Activated naive CD8-positive, alpha-beta T cell (primary cell): Measurements from ENCODE around the gene TRNAU1AP.
A peak's percentile ranks its signal among the peaks of the same experiment; 100 is the strongest.
"Not testable (repeated sequence)": the region's sequence is repeated elsewhere in the genome, so short reads cannot be mapped to it uniquely, and the experiment has no call there.

Experiments used
- H3K27ac Mint-ChIP-seq: one replicate; pipeline ENCODE4 v1.8.0; 2021; ENCODE audit warnings: mixed read lengths
- H3K27me3 Mint-ChIP-seq: one replicate; pipeline ENCODE4 v1.8.0; 2021; ENCODE audit warnings: mixed read lengths
- H3K36me3 Mint-ChIP-seq: one replicate; pipeline ENCODE4 v1.8.0; 2021; ENCODE audit warnings: mixed read lengths
- H3K4me1 Mint-ChIP-seq: one replicate; pipeline ENCODE4 v1.8.0; 2021; ENCODE audit warnings: low read depth, mixed read lengths
- H3K4me3 Mint-ChIP-seq: one replicate; pipeline ENCODE4 v1.8.0; 2021; ENCODE audit warnings: mild to moderate bottlenecking, mixed read lengths
- H3K9me3 Mint-ChIP-seq: one replicate; pipeline ENCODE4 v1.8.0; 2021; ENCODE audit warnings: low read depth, mixed read lengths

Gene TRNAU1AP

DNA sequence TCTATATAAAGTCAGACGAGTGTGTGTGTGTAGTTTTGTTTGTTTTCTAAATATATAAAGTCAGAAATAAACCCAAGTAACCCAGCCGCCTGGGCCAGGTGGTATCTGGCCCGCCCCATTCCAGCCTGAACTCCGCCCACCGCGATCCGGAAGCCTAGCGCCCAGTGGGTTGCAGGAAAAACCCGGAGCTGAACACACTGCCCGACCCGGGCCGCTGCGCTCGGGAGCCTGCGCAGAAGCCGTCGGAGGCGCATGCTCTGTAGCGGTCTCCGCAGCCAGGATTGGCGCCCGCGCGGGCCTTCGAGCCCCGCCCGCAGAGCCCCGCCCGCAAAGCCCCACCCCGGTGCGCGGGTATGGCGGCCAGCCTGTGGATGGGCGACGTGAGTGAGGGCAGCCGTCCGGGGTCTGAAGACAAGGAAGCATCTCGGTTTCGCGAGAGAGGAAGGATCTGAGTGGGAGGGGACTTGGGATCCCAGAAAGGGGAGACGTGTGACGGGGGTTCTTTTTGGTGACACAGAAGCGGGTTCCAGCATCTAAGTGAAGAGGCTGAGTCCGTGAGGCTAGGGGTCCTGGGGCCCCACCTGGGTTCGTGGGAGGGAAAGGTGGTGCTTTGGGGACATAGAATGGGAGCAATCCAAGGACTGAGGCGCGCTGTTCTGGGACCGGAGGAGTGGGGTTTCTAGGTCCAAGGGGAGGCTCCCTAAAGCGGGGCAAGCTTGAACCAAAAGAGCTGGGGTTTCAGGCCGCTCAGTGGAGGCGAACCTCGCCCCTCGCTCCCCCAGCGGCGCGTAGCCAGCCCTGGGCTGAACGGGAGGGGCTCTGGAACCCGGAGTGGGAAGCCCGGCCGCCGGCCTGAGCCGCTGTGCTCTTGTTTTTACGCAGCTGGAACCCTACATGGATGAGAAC is at the start of gene TRNAU1AP:
Gene TRNAU1AP (plus strand): TSS at position 328 of the 906 bp plus-strand sequence. CDS start 26 bp downstream, at position 354.
- peak within 1 kb of the TSS; percentile 99 for H3K4me3 Mint-ChIP-seq
- H3K27ac Mint-ChIP-seq, result peak within 1 kb of the TSS; percentile 97
- H3K27me3 Mint-ChIP-seq, result no peaks in the 10 kb centered on the region
- peaks cover 4% of the 10 kb centered on the region for H3K36me3 Mint-ChIP-seq
- H3K9me3 Mint-ChIP-seq, result no peaks in the 10 kb centered on the region
- H3K4me1 Mint-ChIP-seq, result peaks cover 26% of the 10 kb centered on the region

DNA sequence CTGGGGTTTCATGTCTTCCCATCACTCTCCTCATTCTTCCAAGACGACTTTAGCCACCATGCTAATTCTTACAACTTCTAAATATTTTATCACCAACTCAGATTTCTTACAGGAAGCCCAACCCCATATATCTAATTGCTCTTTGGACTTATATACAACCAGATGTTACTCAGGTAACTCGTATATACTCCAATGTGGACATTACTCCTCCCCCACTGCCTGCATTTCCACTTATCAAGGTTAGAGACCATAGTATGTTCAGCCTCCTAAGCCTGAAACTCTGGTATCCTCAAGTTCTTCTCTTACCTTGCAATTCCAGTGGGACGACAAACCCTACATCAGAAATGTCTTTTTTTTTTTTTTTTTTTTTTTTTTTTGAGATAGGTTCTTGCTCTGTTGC is 49.8 kb upstream of the TRNAU1AP start:
- peaks cover 5% of the 10 kb centered on the region for H3K4me1 Mint-ChIP-seq
- H3K27me3 Mint-ChIP-seq, result no peaks in the 10 kb centered on the region
- H3K27ac Mint-ChIP-seq, result no peak overlapping the region
- H3K9me3 Mint-ChIP-seq, result no peaks in the 10 kb centered on the region
- peaks cover 10% of the 10 kb centered on the region for H3K36me3 Mint-ChIP-seq
- H3K4me3 Mint-ChIP-seq, result no peak overlapping the region

DNA sequence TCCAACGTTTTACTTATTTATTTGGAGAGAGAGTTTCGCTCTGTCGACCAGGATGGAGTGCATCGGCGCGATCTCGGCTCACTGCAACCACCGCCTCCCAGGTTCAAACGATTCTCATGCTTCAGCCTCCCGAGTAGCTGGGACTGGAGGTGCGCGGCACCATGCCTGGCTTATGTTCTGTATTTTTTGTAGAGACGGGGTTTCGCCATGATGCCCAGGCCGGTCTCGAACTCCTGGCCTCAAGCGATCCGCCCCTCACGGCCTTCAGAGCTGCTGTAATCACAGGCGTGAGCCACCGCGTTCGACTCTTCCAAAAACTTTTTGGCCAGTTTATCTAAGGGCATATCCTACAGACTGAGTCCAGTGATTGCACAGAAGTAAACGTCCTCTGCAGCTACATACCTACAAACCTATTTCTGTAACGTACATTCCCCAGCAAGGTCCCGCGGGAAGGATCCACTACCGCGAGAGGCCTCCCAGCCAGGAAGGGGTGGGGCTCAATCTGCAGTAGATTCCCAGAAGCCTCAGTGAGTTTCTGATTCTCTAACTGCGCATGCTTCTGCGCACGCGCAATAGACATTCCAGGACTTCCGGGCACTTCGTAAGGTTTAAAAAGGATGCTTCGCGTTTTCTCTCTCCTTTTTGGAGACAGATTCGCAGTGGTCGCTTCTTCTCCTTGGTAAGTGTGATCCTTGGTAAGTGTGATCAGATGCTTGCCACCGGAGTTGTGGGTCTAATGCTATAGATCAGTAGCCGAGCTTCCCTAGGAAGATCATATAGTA is 47.3 kb upstream of the TRNAU1AP start, which contains the start of gene RCC1:
Gene RCC1 (plus strand): TSS at position 638 of the 782 bp plus-strand sequence. CDS start 23,824 bp downstream, outside the sequence.
- H3K36me3 Mint-ChIP-seq, result peaks cover 26% of the 10 kb centered on the region
- no peaks in the 10 kb centered on the region for H3K27me3 Mint-ChIP-seq
- H3K27ac Mint-ChIP-seq, result peak within 1 kb of the TSS; percentile 99
- no peaks in the 10 kb centered on the region for H3K9me3 Mint-ChIP-seq
- peak within 1 kb of the TSS; percentile 97 for H3K4me3 Mint-ChIP-seq
- H3K4me1 Mint-ChIP-seq, result peaks cover 25% of the 10 kb centered on the region

DNA sequence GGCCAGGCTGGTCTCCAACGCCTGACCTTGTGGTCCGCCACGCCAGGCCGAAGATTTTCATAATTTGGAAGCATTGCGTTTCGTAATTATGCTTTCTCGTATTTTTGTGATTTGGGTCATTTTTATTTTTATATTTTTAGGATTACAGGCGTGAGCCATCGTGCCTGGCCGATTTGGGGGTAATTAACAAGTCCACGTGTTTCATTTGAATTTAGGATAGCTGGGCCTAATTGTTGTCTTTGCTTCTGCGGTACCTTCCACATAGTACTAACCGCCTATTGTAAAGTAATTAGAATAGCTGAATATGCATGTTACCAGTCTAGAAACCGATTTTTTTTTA is 46.0 kb upstream of the TRNAU1AP start:
- Mint-ChIP-seq H3K4me1 (peaks cover 31% of the 10 kb centered on the region), H3K27me3 (no peaks in the 10 kb centered on the region), H3K4me3 (peak overlapping the region; percentile 97), H3K36me3 (peaks cover 30% of the 10 kb centered on the region), H3K9me3 (no peaks in the 10 kb centered on the region), H3K27ac (peak overlapping the region; percentile 99)

DNA sequence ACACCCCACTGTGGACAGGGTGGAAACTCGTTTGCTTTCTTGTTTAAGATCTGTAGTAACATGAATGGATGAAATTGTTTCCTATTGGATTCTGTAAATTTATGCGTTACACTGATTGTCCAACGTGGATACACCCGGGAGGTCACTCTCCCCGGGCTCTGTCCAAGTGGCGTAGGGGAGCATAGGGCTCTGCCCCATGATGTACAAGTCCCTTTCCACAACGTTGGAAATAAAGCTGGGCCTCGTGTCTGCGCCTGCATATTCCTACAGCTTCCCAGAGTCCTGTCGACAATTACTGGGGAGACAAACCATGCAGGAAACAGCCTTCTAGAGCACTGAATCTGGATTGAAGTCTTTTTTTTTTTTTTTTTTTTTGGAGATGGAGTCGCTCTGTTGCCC is 45.6 kb upstream of the TRNAU1AP start:
- Mint-ChIP-seq H3K27me3 (no peaks in the 10 kb centered on the region), H3K27ac (peak overlapping the region; percentile 99), H3K9me3 (no peaks in the 10 kb centered on the region), H3K36me3 (peaks cover 30% of the 10 kb centered on the region), H3K4me3 (peak overlapping the region; percentile 97), H3K4me1 (peaks cover 33% of the 10 kb centered on the region)

DNA sequence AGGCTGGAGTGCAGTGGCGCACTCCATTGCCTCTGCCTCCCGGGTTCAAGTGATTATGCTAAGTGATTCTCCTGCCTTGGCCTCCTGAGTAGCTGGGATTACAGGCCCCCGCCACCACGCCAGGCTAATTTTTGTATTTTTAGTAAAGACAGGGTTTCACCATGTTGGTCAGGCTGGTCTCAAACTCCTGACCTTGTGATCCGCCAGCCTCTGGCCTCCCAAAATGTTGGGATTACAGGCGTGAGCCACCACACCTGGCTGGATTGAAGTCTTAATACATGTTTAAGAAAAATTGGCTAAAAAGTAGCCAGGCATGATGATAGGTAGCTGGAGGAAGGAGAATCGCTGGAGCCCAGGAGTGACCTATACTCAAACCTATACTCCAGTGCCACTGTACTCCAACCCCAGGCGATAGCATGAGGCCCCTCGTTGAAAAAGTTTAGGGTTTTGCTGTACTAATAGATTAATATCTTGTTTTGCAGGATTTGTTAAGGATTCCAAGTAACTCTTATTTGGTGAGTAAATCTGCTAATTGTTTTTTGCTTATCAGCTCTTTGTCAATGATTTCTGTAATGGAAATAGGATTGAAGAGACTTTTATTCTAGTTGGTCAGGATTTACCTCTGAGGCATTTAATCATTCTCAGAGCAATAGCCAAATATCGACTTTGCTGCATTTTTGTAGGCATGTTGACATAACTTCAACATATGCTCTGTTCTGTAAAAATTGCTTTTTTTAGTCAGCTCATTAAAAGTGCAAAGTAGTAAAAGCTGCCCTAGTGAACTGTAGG is 45.0 kb upstream of the TRNAU1AP start:
- Mint-ChIP-seq H3K27me3 (no peaks in the 10 kb centered on the region), H3K27ac (peak overlapping the region; percentile 99), H3K9me3 (no peaks in the 10 kb centered on the region), H3K4me3 (peak overlapping the region; percentile 97), H3K4me1 (peaks cover 37% of the 10 kb centered on the region), H3K36me3 (peaks cover 32% of the 10 kb centered on the region)

DNA sequence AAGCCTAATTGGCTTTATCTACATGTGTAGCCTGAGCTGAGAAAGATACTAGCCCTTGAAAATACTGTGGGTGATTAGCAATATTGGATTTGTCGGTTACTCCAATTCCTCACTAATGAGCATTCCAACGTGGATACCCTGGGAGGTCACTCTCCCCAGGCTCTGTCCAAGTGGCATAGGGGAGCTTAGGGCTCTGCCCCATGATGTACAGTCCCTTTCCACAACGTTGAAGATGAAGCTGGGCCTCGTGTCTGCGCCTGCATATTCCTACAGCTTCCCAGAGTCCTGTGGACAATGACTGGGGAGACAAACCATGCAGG is 44.5 kb upstream of the TRNAU1AP start:
- Mint-ChIP-seq H3K36me3 (peaks cover 32% of the 10 kb centered on the region), H3K27ac (peak overlapping the region; percentile 99), H3K4me3 (peak overlapping the region; percentile 97), H3K27me3 (no peaks in the 10 kb centered on the region), H3K9me3 (no peaks in the 10 kb centered on the region), H3K4me1 (peaks cover 37% of the 10 kb centered on the region)

DNA sequence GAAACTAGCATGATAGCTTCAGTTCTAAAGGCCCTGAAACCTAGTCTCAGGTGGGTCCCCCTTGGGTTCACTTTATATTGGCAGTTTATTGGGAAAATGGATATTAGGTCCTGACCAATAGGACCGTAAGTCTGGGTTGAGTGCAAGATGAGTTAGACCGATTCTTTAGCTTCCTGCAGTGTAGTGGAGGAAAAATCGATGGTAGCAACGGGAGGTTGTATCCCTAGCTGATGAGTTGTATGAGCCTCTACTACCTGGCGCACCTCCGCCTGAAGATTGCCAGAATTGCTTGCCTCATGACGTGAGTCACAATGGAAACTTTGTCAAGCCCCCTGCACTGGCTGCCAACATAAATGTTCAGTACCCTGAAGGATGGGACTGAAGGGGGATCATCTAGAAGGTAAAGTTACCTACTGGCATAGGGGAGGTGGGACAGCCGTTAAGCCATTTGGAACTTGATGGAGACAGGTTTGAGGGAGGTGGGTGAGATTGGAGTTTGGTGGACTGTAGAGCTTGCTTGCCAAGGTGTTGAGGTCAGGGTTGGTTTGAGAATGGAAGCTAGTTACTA is 43.1 kb upstream of the TRNAU1AP start:
- peaks cover 37% of the 10 kb centered on the region for H3K4me1 Mint-ChIP-seq
- H3K9me3 Mint-ChIP-seq, result no peaks in the 10 kb centered on the region
- H3K27me3 Mint-ChIP-seq, result no peaks in the 10 kb centered on the region
- H3K4me3 Mint-ChIP-seq, result peak overlapping the region; percentile 97
- H3K27ac Mint-ChIP-seq, result peak overlapping the region; percentile 99
- peaks cover 32% of the 10 kb centered on the region for H3K36me3 Mint-ChIP-seq

DNA sequence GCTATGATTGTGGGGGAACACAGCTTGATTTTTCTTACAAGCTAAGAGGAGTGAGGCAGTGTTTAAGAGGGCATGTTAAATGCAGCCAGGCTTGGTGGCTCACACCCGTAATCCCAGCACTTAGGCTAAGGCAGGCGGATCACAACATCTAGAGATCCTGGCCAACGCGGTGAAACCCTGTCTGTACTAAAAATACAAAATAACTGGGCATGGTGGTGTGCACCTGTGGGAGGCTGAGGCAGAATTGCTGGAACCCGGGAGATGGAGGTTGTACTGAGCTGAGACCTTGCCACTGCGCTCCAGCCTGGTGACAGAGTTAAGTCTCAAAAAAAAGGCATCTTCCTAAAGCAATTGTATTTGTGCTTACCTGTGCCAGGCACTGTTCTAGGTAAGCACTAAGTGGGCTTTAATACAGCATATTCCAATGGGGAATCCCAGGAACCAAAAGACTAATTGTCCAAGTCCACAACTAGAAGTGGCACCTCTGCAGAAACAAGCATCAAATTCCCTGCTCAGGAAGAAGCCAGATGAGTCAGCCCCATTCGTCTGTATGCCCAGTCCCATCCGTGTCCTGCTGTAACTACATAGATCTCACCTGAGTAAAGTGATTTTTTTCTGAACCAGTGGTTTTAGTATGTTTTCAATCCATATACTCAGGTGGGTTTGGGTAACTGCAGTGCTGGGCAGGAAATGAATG is 42.5 kb upstream of the TRNAU1AP start:
- peaks cover 35% of the 10 kb centered on the region for H3K4me1 Mint-ChIP-seq
- H3K27ac Mint-ChIP-seq, result peak overlapping the region; percentile 99
- H3K9me3 Mint-ChIP-seq, result no peaks in the 10 kb centered on the region
- H3K27me3 Mint-ChIP-seq, result no peaks in the 10 kb centered on the region
- peak overlapping the region; percentile 97 for H3K4me3 Mint-ChIP-seq
- peaks cover 32% of the 10 kb centered on the region for H3K36me3 Mint-ChIP-seq

DNA sequence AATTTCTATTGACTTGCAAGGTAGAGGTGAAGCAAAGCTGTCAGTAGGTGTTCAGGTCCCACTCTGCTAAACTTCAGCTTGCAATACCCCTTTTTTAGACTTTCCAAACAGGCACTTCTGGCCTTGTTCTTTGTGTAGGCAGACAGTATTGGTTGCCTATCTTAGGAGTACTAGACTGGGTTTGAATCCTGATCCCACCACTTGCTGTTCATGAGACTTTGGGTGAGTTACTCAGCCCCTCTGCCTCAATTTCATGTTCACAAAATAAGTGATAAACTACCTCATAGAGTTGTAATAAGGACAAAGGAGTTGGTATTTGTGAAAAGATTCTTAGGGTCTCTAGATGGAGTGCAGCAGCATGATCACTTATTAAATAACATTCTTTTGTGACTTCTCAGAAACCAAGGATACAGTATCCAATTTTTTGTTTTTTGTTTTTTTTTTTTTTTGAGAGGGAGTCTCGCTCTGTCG is 41.9 kb upstream of the TRNAU1AP start:
- H3K9me3 Mint-ChIP-seq, result no peaks in the 10 kb centered on the region
- no peaks in the 10 kb centered on the region for H3K27me3 Mint-ChIP-seq
- peak overlapping the region; percentile 99 for H3K27ac Mint-ChIP-seq
- peaks cover 31% of the 10 kb centered on the region for H3K36me3 Mint-ChIP-seq
- H3K4me1 Mint-ChIP-seq, result peaks cover 33% of the 10 kb centered on the region
- H3K4me3 Mint-ChIP-seq, result peak overlapping the region; percentile 97

DNA sequence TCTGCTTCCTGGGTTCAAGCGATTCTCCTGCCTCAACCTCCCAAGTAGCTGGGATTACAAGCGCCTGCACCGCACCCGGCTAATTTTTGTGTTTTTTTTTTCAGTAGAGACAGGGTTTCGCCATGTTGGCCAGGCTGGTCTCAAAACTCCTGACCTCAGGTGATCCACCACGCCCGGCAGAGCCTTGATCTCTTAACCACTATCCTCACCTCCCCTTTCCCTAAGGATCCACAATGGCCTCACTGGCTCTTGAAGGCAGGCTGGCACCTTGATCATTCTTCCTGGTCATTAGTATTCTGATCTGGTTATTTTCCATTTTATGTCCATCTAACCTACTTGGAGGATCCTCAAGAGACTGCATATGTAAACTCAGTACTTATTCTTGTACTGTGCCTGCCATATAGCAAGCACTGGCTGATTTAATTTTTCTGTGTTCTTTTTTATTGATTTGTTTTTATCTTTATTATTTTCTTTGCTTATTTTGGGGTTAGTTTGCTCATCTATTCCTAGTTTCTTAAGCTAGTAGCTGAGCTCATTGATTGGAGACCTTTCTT is 40.8 kb upstream of the TRNAU1AP start:
- peaks cover 23% of the 10 kb centered on the region for H3K36me3 Mint-ChIP-seq
- H3K27me3 Mint-ChIP-seq, result no peaks in the 10 kb centered on the region
- peak overlapping the region; percentile 99 for H3K27ac Mint-ChIP-seq
- peaks cover 35% of the 10 kb centered on the region for H3K4me1 Mint-ChIP-seq
- no peaks in the 10 kb centered on the region for H3K9me3 Mint-ChIP-seq
- H3K4me3 Mint-ChIP-seq, result peak overlapping the region; percentile 97

DNA sequence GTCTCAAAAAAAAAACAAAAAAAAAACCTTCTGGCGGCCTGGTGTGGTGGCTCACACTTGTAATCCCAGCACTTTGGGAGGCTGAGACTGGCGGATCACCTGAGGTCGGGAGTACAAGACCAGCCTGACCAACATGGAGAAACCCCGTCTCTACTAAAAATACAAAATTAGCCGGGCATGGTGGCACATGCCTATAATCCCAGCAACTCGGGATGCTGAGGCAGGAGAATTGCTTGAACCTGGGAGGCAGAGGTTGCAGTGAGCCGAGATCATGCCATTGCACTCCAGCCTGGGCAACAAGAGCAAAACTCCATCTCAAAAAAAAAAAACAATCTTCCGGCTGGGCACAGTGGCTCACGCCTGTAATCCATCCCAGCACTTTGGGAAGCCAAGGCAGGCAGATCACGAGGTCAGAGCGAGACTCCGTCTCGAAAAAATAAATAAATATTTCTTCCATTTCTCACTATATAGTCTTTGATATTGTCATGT is 38.4 kb upstream of the TRNAU1AP start:
- Mint-ChIP-seq H3K4me1 (peaks cover 40% of the 10 kb centered on the region), H3K27ac (peak overlapping the region; percentile 64), H3K36me3 (peaks cover 18% of the 10 kb centered on the region)
- not testable (repeated sequence) for H3K4me3 Mint-ChIP-seq, H3K27me3 Mint-ChIP-seq, H3K9me3 Mint-ChIP-seq

DNA sequence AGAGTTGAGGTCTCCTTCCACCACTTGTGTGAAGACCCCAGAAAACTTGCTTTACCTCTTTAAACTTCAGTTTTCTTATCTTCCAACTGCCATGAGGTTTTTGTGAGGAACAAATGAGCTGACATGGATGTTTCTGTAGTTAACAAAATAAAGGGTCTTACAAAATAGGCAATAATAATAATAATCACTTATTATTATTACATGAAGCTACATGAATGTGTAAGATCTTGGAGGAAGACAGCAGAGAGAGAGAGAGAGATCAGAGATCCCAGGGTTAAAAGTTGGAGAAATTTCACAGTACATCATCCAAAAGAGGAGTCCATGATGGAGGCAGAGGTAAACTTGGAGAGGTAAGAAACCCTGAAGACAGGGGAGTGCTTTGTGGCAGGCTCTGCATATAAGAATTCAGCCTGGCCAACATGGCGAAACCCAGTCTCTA is 36.3 kb upstream of the TRNAU1AP start:
- Mint-ChIP-seq H3K9me3 (no peaks in the 10 kb centered on the region), H3K4me1 (peaks cover 27% of the 10 kb centered on the region), H3K36me3 (peaks cover 6% of the 10 kb centered on the region), H3K27ac (peak overlapping the region; percentile 34), H3K27me3 (no peaks in the 10 kb centered on the region), H3K4me3 (peak overlapping the region; percentile 18)
